Measurements from ENCODE around the gene COX14. TPM values are rescaled to one million over a fixed set of nuclear protein-coding genes. Genes with fewer than 3 reads are reported as not detected.

COX14 gene
- polyA plus RNA-seq, 1 donor (not counting 4 experiments of a cell fraction or from before 2014, with no cell fraction given) = 96.6 TPM

DNA sequence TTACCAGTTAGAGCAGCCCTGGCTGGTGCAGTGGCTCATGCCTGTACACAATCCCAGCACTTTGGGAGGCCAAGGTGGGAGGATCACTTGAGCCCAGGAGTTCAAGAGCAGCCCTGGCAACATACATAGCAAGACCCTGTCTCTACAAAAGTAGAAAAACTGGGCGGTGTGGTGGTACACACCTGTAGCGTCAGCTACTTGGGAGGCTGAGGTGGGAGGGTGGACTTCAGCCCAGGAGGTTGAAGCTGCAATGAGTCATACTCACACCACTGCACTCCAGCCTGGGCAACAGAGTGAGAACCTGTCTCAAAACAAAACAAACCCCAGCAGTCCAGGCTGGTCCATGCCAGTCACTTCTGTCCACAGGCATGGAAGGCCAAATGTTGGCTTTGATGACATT lies 7.4 kb downstream of the COX14 start:
- TF ChIP-seq EZH2 (IDR thresholded peaks at IDR 0.05; ENCODE audit: low read length) = no peak
- TF ChIP-seq, protein P1, sequence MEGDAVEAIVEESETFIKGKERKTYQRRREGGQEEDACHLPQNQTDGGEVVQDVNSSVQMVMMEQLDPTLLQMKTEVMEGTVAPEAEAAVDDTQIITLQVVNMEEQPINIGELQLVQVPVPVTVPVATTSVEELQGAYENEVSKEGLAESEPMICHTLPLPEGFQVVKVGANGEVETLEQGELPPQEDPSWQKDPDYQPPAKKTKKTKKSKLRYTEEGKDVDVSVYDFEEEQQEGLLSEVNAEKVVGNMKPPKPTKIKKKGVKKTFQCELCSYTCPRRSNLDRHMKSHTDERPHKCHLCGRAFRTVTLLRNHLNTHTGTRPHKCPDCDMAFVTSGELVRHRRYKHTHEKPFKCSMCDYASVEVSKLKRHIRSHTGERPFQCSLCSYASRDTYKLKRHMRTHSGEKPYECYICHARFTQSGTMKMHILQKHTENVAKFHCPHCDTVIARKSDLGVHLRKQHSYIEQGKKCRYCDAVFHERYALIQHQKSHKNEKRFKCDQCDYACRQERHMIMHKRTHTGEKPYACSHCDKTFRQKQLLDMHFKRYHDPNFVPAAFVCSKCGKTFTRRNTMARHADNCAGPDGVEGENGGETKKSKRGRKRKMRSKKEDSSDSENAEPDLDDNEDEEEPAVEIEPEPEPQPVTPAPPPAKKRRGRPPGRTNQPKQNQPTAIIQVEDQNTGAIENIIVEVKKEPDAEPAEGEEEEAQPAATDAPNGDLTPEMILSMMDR (optimal IDR thresholded peaks at IDR 0.05 in 1 of 3, IDR thresholded peaks at IDR 0.05 in 1 of 3, conservative IDR thresholded peaks at IDR 0.05 in 1 of 3; ENCODE audit: extremely low read depth in 1 of 3, insufficient read depth in 2 of 3, low read length in 3 of 3) = no peak
- Histone ChIP-seq H3K27ac (ENCODE audit: control insufficient read depth, insufficient read depth, low read length) (no peak overlapping the region), H3K4me1 (ENCODE audit: control insufficient read depth, extremely low read depth, insufficient read depth, low read length) (no peaks in the 10 kb centered on the region), H3K9ac (ENCODE audit: control insufficient read depth, extremely low read depth, insufficient read depth, low read length) (no peak overlapping the region), H3K36me3 (ENCODE audit: control insufficient read depth in 2 of 2, extremely low read depth in 1 of 2, insufficient read depth in 2 of 2, low read length in 2 of 2) (peaks cover 15 to 16% of the 10 kb centered on the region in 2 experiments), H3K4me2 (ENCODE audit: control insufficient read depth, extremely low read depth, insufficient read depth, low read depth, low read length) (no peak overlapping the region), H3K9me3 (ENCODE audit: control insufficient read depth, low read depth, low read length) (no peaks in the 10 kb centered on the region), H4K20me1 (ENCODE audit: control insufficient read depth, extremely low read depth, insufficient read depth, low read length) (no peaks in the 10 kb centered on the region), H3K4me3 (ENCODE audit: control insufficient read depth in 2 of 3, extremely low read depth in 1 of 3, insufficient read depth in 2 of 3, low read depth in 1 of 3, low read length in 3 of 3) (no peak overlapping the region), H3K9me1 (ENCODE audit: control insufficient read depth, extremely low read depth, insufficient read depth, low read length) (no peaks in the 10 kb centered on the region), H3K27me3 (ENCODE audit: control insufficient read depth, extremely low read depth, insufficient read depth, low read length) (no peaks in the 10 kb centered on the region), H2AFZ (ENCODE audit: control insufficient read depth, low read length) (no peak overlapping the region), H3K79me2 (ENCODE audit: control insufficient read depth, insufficient read depth, low read length) (peaks cover 24% of the 10 kb centered on the region)
- dilution Hi-C loops (cut with MboI; ENCODE audit: extremely low pct_ligation_motif_present, low sequenced_read_pairs) = no loop called here
- FAIRE-seq = no peak
- DNase-seq (ENCODE audit: low read depth, low spot score) = no peak

DNA sequence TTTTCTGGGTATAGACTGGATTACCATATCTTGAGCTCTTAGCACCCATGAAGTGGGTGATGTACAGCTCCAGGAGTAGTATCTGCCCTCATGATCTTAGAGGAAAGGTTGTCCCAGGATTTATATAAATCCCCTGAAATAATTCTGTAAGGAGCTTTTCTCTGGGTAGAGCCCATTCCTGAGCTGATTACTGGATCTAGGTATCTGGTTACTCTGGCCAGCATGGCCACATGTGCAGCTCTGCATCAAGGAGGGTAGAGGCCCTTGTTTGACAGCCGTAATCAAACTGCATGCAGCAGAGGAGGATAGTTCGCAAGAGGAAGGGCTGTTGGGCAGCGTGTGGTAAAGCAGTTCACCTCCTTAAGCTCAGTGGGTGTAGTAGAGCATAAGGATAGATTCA lies 8.5 kb downstream of the COX14 start:
- H3K36me3 ChIP-seq (ENCODE audit: control insufficient read depth in 2 of 2, extremely low read depth in 1 of 2, insufficient read depth in 2 of 2, low read length in 2 of 2) = peaks cover 15 to 16% of the 10 kb centered on the region in 2 experiments
- FAIRE-seq = no peak
- TF ChIP-seq, protein P1 (optimal IDR thresholded peaks at IDR 0.05 in 1 of 3, IDR thresholded peaks at IDR 0.05 in 1 of 3, conservative IDR thresholded peaks at IDR 0.05 in 1 of 3; ENCODE audit: extremely low read depth in 1 of 3, insufficient read depth in 2 of 3, low read length in 3 of 3) = no peak
- no peak for TF ChIP-seq EZH2 (IDR thresholded peaks at IDR 0.05; ENCODE audit: low read length)
- H3K9ac ChIP-seq (ENCODE audit: control insufficient read depth, extremely low read depth, insufficient read depth, low read length) = no peak overlapping the region
- no peaks in the 10 kb centered on the region for H3K9me3 ChIP-seq (ENCODE audit: control insufficient read depth, low read depth, low read length)
- H3K27me3 ChIP-seq (ENCODE audit: control insufficient read depth, extremely low read depth, insufficient read depth, low read length) = no peaks in the 10 kb centered on the region
- no peaks in the 10 kb centered on the region for H3K9me1 ChIP-seq (ENCODE audit: control insufficient read depth, extremely low read depth, insufficient read depth, low read length)
- H3K4me1 ChIP-seq (ENCODE audit: control insufficient read depth, extremely low read depth, insufficient read depth, low read length) = no peaks in the 10 kb centered on the region
- no peak overlapping the region for H3K4me3 ChIP-seq (ENCODE audit: control insufficient read depth in 2 of 3, extremely low read depth in 1 of 3, insufficient read depth in 2 of 3, low read depth in 1 of 3, low read length in 3 of 3)
- H3K79me2 ChIP-seq (ENCODE audit: control insufficient read depth, insufficient read depth, low read length) = peaks cover 17% of the 10 kb centered on the region
- no peak overlapping the region for H2AFZ ChIP-seq (ENCODE audit: control insufficient read depth, low read length)
- H3K4me2 ChIP-seq (ENCODE audit: control insufficient read depth, extremely low read depth, insufficient read depth, low read depth, low read length) = no peak overlapping the region
- dilution Hi-C loops (cut with MboI; ENCODE audit: extremely low pct_ligation_motif_present, low sequenced_read_pairs) = no loop called here
- no peak overlapping the region for H3K27ac ChIP-seq (ENCODE audit: control insufficient read depth, insufficient read depth, low read length)
- no peak for DNase-seq (ENCODE audit: low read depth, low spot score)
- no peaks in the 10 kb centered on the region for H4K20me1 ChIP-seq (ENCODE audit: control insufficient read depth, extremely low read depth, insufficient read depth, low read length)
